OCI-M1 (cell line): ENCODE measurements around the gene CLEC9A.
"Not testable (repeated sequence)": the region's sequence is repeated elsewhere in the genome, so short reads cannot be mapped to it uniquely, and the experiment has no call there.

Experiments
- DNase-seq: peaks from one replicate; lab custom pipeline; 2025; lab: John Stamatoyannopoulos, UW

CLEC9A gene

DNA sequence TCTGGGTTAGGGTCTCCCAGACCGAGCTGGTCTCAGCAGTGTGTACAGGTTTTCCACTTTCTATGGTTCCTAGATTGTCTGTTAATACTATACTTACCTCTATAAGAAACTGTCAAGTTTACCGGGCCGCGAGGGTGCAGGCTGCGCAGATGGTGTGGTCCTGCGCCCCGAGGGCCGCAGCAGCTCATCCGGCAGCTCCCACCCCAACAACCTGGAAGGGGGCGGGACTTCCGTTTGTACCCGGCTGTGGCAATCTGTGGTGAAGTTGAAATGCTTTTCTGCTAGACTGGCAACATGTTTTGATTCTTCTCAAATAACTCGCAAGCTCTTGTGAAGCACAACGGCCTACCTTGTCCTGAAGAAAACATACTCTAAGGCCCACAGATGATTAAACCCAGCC lies at the start of gene CLEC9A:
TSS of gene CLEC9A (plus strand) at position 237 of the 400 bp plus-strand sequence. CDS start 22,006 bp downstream, outside the sequence.
- DNase-seq: no peak

DNA sequence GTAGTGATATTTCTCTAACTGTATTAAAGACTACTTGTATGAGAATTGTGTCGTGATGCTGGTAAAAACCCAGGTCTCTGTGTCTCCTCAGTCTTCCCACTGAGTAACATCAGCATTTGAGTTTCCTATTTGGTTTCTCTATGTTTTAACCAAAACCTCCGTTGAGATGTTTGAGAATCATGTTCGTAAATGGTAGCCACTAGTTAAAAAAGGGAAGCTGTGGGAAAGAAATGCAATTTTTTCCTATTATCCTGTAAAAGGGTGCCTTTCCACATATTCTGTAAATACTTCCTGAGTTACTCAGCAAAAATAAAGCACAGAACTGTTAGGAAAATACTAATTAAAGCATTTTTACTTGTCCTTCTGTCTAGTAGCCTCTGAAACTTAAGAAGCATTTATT lies 38.6 kb upstream of the CLEC9A start:
- peak; percentile 14 for DNase-seq

DNA sequence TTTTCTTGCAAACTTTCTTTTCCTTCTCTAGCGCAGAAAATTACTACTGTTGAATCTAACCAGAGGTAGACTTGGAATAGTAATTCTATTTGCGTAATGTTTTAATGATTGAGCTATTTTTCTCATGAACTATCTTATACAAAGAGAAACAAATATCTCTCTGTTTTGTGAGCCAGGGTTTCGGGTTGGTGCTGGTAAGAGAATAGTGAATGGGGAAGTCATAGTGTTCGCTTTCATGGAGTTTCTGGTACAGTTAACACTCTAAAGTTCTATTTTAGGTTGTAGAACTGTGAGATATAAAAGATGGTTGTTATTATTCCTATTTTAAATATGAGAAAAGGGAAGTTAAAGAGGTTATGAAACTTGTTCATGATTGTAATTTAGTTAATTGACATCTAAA lies 38.2 kb upstream of the CLEC9A start:
- no peak for DNase-seq

DNA sequence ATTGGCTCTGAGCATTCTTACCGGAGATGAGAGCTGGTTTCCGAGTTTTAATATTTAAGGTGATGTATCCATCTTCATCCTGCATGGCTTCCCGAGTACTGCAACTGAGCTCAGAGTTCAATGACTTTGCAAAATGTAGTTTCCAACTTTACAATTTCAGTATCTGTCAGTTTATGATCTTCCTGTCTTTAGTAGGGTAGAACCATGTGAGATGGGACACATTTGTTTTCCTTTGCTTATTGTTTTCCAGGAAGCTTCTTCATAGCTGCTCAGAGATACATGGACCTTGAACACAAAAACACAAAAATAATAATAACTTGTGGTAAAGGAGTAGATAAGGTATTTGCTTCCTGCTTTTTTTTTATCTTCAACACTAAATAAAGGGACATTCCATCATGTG lies 31.5 kb upstream of the CLEC9A start, which contains the start of gene CLEC1B:
TSS of gene CLEC1B (minus strand) at position 106 of the 400 bp plus-strand sequence. CDS start at position 85, 21 bp downstream.
- peak; percentile 25 for DNase-seq

DNA sequence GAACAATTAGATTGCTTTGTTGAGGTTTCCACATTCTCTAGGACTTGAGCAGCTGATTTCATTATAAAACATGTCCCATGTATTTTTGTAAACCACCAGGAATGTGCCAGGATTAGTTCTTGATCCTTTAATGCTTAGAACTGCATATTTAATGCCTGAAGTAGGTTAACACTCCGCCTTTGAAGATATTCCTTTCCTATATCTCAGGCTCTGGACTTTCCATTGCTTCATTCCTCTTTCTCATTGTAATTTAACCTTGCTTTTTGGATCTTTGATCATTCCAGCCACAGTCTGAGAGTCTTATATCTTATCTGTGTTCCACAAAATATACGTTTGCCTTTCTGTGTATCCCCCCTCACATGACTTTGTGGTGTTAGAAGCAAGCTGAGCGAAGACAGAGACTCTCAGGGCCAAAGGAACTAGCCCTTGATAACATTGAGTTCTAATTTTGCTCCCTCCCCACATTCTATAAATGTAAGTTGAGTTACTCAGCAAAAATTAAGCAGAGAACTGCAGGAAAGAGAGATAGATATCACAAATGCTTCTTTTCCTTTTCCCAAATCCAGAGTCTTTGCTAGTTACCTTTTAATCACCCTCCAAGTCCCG lies 29.2 kb upstream of the CLEC9A start:
- DNase-seq: peak; percentile 73

DNA sequence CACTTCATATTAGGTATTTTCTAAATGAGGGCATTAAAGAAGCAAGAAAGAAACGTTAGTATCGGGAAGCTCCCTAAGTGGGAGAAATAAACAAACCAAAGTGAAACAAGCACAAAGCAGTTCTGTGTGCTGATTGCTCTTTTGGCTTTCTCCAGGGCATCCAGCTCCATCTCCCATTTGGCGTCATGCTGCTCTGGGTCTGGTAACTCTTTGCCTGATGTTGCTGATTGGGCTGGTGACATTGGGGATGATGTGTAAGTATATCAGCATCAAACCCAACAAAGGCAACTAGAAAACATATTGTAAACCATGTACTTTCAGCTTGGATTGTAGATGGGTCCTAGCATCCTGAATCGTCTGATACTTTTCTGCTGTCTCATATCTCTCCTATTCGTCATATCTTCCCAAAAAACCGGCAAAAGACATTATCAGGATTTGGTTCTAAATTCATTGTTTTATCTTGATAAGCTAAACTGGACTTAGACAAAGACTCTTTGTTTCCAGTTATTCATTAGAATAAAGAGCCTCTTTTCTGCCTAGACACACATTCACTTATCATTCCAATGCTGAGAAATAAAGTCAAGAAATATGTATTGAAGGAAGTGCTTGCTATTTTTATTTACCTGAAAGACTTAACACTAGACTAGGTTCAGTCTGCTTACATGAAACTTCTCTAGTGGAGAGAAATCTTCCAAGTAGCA lies 17.7 kb upstream of the CLEC9A start:
- DNase-seq: no peak

DNA sequence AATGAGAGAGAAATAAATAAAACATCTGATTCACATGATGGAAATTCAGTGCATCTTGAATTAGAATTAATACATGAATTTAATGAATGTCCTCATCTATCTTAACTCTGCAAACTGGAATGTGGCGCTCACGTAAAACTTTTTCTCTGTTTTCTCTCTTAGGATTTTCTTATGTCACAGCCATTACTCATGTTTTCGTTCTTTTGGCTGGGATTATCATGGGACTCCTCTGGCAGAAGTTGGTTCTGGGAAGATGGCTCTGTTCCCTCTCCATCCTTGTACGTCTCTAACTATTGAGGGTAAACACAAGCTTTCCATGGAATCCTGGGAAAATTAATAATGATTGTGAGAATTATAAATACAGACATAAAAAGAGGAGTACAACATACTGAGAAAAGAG lies 15.0 kb upstream of the CLEC9A start:
- no peak for DNase-seq

DNA sequence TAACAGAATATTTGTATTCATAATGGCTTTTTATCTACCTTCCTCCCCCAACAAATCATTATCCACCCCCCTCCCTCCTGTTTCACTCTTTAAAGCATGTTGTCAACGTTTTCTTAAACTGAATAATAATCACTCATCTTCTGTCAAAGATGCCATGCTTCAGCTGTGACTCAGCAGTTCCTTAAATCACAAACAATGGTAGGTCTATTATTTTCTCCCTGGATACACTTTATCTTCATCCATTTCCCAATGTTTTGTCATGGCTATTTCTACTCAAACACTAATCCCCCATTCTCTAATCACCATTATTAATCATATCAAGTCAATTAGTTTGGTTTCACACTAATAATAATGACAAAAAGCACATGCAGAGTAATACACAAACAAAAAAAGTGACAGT lies 13.6 kb upstream of the CLEC9A start:
- peak; percentile 49 for DNase-seq

DNA sequence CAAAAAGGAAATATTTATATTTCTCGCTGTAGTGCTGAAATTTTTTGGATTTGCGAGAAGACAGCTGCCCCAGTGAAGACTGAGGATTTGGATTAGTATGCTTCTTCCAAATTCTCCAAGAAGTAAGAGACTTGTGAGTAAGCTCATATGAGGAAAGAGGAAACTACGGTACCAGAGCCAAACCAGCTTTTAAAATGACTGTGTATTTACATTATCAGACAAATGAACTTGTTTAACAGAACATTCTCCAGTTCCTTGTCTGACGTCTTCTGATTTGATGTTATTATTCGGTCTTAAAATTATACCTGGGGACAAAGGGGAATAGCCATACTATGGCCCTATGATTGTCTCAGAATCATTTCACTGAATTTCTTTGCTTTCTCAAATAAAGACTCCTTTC lies 12.1 kb upstream of the CLEC9A start:
- DNase-seq: no peak

DNA sequence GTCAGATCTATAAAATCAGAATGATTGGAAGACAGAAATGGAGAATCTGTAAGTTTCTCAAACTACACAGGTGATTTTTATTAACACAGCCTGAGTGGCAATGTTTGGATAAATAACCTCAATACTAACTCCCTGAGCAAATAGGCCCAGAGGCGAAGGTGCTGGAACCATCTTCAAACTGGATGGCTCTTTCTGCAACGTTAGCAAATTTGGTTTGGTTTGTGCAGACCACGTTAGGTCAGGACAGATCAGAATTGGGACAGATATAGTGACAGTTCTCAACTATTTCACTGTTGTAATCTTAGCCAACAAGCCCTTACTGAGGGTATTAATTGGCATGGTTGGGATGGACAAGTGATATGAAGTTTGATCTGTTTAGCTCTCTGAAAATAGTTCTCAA lies 9.1 kb upstream of the CLEC9A start:
- DNase-seq: no peak

DNA sequence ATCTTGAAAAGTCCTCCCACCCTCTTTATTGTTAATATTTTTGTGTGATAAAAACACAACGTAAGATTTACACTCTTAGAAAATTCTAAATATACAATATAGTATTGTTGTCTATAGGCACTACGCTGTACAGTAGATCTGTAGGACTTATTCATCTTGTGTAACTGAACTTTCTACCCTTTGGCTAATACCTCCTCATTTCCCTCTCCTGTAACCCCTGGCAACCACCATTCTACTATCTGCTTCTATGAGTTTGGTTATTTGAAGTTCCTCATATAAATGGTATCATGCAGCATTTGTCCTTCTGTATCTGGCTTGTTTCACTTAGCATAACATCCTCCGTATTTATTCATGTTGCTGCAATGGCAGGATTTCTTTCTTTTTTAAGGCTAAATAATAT lies 5.2 kb upstream of the CLEC9A start:
- DNase-seq: no peak

DNA sequence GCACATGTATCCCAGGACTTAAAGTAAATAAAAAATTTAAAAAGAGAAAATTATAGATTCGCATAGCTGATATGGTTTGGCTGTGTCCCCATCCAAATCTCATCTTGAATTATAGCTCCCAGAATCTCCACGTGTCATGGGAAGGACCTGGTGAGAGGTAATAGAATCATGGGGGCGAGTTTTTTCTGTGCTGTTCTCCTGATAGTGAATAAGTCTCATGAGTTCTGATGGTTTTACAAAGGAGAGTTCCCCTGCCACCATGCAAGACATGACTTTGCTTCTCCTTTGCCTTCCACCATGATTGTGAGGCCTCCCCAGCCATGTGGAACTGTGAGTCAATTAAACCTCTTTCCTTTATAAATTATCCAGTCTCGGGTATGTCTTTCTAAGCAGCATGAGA lies 3.8 kb upstream of the CLEC9A start:
- not testable (repeated sequence) for DNase-seq

DNA sequence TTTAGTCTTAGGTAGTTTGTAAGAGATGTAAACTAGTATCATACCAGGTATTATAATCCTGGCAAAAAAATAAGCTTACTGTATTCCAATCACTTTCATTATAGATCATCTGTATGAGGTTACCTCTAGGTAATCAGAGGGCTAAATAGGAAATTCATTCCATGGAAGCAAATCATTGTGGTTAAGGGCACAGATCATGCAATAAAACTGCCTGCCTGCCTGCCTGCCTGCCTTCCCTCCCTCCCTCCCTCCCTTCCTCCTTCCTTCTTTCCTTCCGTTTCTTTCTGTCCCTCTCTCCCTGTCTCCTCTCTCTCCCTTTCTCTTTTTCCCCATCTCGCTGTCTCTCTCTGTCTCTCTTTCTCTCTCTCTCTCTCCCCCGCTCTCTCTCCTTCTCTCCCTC lies 3.2 kb upstream of the CLEC9A start:
- peak; percentile 44 for DNase-seq

DNA sequence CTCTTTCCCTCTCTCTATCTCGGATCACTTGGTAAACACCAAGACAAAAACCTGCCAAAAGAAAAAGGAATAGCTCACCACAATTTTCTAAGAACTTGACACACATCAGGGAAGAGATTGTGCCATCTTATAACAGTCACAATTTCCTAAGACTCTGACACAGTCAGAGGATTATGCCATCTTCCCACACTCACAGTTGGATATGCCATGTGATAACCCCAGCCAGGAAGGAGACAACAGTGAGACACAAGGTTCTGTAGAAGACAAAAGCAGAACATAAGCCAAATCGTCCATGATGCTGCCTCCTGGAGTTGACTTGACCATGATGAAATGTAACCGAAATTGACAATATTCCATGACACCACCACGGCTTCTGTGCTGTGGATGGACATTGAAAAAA lies 2.8 kb upstream of the CLEC9A start:
- peak; percentile 60 for DNase-seq

DNA sequence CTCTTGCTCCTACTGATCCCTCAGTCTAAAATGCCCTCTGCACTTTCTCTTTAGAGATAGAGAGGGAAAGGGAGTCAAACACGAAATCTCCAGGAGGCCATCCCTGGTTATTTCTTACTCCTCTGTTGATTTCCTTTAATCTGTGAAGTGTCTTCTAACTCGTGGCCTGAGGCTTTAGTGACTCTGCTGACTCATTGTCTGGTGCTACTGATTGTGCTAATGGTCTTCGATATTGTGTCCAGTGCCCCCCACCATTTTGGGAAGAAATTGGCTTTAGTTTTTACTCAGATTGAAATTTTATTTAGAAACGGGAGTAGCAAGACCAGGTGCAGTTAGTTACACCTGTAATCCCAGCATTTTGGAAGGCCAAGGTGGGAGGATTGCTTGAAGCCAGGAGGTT lies 839 bp downstream of the CLEC9A start:
- DNase-seq: peak; percentile 84

DNA sequence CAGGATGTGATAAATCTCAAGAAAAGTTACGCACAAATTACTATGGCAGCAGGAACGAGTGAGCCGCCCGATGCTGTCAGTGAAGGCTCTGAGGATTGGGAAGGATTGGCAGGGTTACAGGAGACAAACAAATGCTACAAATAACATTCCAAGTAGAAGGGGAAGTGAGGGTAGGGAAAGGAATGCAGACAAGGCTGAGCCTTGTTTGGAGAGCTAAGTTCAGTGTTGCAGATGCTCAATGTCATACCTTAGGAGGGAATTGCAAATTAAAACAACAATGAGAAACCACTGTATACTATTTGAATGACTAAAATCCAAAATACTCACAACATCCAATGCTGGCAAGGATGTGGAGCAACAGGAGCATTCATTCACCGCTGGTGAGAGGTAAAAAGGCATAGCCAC lies 1.3 kb downstream of the CLEC9A start:
- peak; percentile 50 for DNase-seq

DNA sequence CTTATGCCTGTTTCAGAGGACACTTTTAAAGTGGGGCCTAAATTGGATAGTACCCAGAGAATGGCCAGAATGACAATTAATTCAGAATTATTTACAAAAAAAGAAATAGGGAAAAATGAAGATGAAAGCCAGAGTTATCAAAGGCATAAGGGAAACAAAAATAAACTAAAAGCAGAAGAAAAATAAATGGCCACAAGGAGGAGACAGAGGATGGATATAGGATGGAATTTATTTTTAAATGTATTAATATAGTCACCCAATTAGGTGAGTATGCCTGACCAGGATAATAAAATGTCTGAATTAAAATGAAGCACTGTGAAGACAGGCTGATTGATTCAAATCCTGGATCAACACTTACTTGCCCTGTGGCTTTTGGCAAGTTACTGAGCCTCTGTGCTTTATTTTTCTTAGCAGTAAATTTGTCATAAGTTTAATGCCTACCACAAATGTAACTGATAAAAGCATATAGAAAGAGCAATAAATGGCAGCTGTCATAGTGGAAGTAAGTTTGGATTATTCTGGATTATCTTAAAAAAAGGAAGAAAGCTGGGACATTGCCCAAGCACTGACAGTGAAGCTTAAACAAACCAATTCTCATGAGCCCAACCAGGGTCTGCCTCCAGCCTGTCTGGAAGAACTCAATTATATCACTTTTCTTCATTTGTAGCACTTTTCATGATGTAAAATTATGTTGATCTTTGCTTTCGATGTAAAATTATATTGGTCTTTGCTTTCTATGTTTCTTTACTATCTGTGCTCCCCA lies 3.5 kb downstream of the CLEC9A start:
- peak; percentile 67 for DNase-seq

DNA sequence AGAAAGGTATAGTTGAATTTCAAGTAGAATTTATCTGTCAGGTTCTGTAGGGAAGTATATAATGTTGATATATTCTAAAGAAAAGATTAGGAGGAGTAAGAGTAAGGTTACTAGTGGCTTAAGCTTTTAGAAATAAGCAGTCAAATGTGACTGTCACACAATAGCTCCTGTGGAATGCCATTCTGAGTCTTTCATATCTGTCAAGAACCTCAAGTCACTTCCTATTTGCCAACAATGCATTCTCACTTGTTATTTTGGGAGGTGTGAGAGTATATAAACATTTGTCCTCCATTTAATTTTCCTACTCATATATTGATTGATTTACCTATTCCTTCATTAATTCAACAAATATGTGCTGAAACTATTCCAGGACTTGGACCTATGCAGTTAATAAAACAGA lies 11.7 kb downstream of the CLEC9A start:
- no peak for DNase-seq

DNA sequence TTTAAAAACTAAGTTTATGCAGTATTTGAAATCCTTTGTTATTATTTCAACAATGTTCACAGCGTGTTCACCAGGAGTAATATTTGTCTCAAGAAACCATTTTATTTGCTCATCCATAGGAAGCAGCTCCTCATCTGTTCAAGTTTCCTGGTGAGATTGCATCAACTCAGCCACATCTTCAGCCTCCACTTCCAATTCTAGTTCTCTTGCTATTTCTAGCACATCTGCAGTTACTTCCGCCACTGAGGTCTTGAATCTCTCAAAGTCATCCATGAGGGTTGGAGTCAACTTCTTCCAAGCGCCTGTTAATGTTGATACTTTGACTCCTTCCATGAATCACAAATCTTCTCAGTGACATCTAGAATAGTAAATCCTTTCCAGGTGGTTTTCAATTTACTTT lies 18.0 kb downstream of the CLEC9A start:
- no peak for DNase-seq

DNA sequence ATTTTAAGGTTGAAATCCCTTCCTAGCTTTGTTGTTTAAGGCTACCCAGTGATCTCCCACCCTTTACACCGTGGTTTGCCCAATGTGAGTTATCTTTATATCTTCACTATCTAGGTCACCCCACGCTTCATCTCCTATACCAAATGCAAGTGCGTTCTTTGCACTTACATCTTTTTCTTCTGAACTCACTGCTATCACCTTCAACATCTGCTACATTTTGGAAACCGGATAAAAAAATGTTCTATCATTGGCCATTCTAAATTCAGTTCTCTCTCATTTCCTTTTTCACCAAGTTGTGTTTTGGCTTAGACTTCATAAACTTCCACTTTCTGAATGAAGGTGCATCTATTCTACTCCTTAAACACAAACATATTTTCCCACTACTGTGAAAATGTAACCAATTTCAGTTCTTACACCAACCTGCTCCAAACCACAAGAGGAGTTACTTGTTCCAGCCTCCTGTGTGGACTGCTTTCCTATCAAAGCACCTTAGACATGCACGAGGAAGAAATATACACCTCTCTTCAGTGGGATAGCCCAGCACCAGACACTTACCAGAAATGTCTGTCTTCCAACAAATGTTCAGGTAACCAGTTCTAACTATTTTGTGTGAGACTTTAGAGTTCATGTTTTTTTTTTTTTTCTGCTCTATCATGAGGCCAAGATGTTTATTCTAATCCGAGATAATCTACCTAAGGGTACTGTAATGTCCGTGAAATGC lies 21.9 kb downstream of the CLEC9A start:
- DNase-seq: peak; percentile 43

DNA sequence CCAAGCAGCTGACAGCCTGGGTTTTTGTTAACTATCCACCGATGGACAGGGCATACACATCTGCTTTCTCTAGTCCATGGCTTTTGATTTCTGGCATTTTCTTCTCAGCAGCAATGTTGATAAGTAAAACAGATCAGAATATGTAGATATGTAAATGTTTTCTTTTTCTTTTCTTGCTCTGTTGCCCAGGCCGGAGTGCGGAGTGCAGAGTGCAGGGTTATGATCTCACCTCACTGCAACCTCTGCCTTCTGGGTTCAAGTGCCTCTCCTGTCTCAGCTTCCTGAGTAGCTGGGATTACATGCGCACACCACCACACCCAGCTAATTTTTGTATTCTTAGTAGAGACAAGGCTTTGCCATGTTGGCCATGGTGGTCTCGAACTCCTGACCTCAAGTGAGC lies 27.9 kb downstream of the CLEC9A start:
- DNase-seq: no peak

DNA sequence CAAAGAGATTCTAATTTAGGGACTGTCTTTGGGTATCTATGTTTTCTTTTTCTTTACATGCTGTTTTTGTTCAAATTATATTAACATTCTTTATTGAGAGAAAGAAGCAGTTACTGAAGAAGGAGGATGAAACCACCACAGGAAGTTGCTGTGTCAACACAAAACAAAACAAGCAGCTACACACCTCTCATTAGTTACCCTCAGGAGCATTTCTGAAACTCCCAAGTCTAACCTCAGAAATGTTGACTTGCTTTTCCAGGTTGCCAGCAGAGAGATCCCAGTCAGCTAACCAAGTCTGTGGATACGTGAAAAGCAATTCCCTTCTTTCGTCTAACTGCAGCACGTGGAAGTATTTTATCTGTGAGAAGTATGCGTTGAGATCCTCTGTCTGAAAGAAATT lies 34.8 kb downstream of the CLEC9A start:
- no peak for DNase-seq
